Osteoblast (primary cell): ENCODE data around the gene TMEM139. TPM values are rescaled to one million over a fixed set of nuclear protein-coding genes. Genes with fewer than 3 reads are reported as not detected.

ENCODE experiments used
- DNase-seq: peaks from one replicate; pipeline ENCODE4 v3.0.0; 2011; ENCODE audit warnings: low spot score, mixed read lengths; ENCODE audit not compliant: insufficient read length; ENCODE audit errors: missing footprints
- H2AFZ ChIP-seq: 2 replicates; pipeline ENCODE4 v1.6.0; 2011; ENCODE audit warnings: mild to moderate bottlenecking, low read length
- H3K27ac ChIP-seq: 2 replicates; pipeline ENCODE4 v1.5.1; 2011; ENCODE audit warnings: mild to moderate bottlenecking, low read depth, low read length, moderate library complexity
- H3K27me3 ChIP-seq: 2 replicates; pipeline ENCODE4 v1.6.0; 2012; ENCODE audit warnings: mild to moderate bottlenecking, control low read depth, inconsistent platforms, low read length, moderate library complexity; ENCODE audit not compliant: insufficient read depth
- H3K36me3 ChIP-seq: 2 replicates; pipeline ENCODE4 v1.5.1; 2011; ENCODE audit warnings: mild to moderate bottlenecking, low read length, control low read depth, moderate library complexity; ENCODE audit not compliant: insufficient read depth
- H3K4me1 ChIP-seq: 2 replicates; pipeline ENCODE4 v1.5.1; 2011; ENCODE audit warnings: mild to moderate bottlenecking, low read length, control low read depth, moderate library complexity; ENCODE audit not compliant: insufficient read depth
- H3K4me2 ChIP-seq: 2 replicates; pipeline ENCODE4 v1.6.0; 2011; ENCODE audit warnings: mild to moderate bottlenecking, low read length; ENCODE audit not compliant: insufficient read depth
- H3K4me3 ChIP-seq: fragments of 200-600 bp; sonication (generic); 3 replicates; pipeline ENCODE4 v1.5.1; 2012; ENCODE audit warnings: mild to moderate bottlenecking, low read length, inconsistent platforms; ENCODE audit not compliant: insufficient read depth
- H3K79me2 ChIP-seq: 2 replicates; pipeline ENCODE4 v1.6.0; 2012; ENCODE audit warnings: mild to moderate bottlenecking, low read length, control low read depth, inconsistent platforms; ENCODE audit not compliant: insufficient read depth
- H3K9me3 ChIP-seq: 2 replicates; pipeline ENCODE4 v1.5.1; 2011; ENCODE audit warnings: low read depth, low read length, control low read depth
- H4K20me1 ChIP-seq: 2 replicates; pipeline ENCODE4 v1.6.0; 2012; ENCODE audit warnings: mild to moderate bottlenecking, low read length, control low read depth; ENCODE audit not compliant: insufficient read depth
- total RNA-seq: library from RNA; depleted of rRNA; stranded (reverse); fragments of >200 nt; gene quantifications from 2 replicates; pipeline ENCODE4 v1.2.3, GENCODE V29; 2012
- TF ChIP-seq, protein P1 (sequence below): IDR thresholded peaks from 2 replicates; pipeline ENCODE4 v1.5.1; 2011; ENCODE audit warnings: mild to moderate bottlenecking, low read depth, low read length, moderate library complexity; ENCODE audit errors: extremely low read depth

The TMEM139 gene
- total RNA-seq, 1 donor: not detected

DNA sequence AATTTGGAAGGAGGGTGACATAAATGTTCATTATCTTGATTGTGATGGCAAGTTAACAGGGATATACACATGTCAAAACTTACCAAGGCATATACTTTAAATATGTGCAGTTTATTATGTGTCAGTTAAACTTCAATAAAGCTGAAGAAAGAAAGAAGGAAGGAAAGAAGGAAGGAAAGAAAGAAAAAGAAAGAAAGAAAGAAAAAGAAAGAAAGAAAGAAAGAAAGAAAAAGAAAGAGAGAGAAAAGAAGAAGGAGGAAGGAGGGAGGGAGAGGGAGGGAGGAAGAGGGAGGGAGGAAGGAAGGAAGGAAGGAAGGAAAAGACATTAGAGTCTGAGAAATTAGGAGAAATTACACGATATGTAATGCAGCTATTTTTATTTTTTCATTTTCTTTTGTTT is 37.4 kb upstream of the TMEM139 start:
- H3K79me2 ChIP-seq: no peaks in the 10 kb centered on the region
- H3K9me3 ChIP-seq: no peaks in the 10 kb centered on the region
- DNase-seq: no peak
- H3K4me2 ChIP-seq: no peak overlapping the region
- no peaks in the 10 kb centered on the region for H3K36me3 ChIP-seq
- no peak overlapping the region for H3K4me3 ChIP-seq
- H3K27me3 ChIP-seq: peaks cover 5% of the 10 kb centered on the region
- H3K4me1 ChIP-seq: peaks cover 5% of the 10 kb centered on the region
- no peak overlapping the region for H2AFZ ChIP-seq
- TF ChIP-seq, protein P1, sequence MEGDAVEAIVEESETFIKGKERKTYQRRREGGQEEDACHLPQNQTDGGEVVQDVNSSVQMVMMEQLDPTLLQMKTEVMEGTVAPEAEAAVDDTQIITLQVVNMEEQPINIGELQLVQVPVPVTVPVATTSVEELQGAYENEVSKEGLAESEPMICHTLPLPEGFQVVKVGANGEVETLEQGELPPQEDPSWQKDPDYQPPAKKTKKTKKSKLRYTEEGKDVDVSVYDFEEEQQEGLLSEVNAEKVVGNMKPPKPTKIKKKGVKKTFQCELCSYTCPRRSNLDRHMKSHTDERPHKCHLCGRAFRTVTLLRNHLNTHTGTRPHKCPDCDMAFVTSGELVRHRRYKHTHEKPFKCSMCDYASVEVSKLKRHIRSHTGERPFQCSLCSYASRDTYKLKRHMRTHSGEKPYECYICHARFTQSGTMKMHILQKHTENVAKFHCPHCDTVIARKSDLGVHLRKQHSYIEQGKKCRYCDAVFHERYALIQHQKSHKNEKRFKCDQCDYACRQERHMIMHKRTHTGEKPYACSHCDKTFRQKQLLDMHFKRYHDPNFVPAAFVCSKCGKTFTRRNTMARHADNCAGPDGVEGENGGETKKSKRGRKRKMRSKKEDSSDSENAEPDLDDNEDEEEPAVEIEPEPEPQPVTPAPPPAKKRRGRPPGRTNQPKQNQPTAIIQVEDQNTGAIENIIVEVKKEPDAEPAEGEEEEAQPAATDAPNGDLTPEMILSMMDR: no peak
- H3K27ac ChIP-seq: no peak overlapping the region
- no peaks in the 10 kb centered on the region for H4K20me1 ChIP-seq

DNA sequence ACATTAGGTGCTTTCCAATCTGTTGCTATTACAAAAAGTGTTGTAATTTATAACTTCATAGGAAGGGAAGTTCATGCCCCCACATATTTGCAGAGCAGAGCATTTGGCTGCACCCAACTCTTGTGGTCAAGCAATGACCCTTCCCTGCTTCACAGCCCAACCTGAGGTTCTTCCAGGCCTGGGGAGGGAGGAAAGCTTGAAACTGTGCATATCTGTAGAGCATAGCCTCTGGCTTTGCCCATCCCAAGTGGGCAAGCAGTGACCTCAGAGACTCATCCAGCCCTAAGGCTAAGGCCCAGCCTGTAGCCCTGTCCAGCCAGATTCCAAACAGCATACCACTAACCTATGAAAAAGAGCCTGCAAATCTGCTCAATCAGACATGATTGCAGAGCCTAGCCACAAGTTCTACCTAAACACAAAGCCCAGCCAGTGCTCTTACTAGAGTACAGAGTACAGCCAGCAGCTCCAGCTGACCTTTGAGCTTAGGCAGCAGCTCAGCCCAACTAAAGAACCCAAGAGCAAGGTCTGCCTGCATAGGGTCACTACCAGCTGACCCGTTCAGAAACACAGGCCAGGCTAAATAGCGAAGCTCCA is 35.9 kb upstream of the TMEM139 start:
- Histone ChIP-seq H3K4me1 (peaks cover 5% of the 10 kb centered on the region), H3K27ac (no peak overlapping the region), H3K4me2 (no peak overlapping the region), H2AFZ (no peak overlapping the region), H3K79me2 (no peaks in the 10 kb centered on the region), H3K9me3 (no peaks in the 10 kb centered on the region), H3K27me3 (peaks cover 5% of the 10 kb centered on the region), H3K4me3 (no peak overlapping the region), H4K20me1 (no peaks in the 10 kb centered on the region), H3K36me3 (no peaks in the 10 kb centered on the region)
- TF ChIP-seq, protein P1: no peak
- no peak for DNase-seq

DNA sequence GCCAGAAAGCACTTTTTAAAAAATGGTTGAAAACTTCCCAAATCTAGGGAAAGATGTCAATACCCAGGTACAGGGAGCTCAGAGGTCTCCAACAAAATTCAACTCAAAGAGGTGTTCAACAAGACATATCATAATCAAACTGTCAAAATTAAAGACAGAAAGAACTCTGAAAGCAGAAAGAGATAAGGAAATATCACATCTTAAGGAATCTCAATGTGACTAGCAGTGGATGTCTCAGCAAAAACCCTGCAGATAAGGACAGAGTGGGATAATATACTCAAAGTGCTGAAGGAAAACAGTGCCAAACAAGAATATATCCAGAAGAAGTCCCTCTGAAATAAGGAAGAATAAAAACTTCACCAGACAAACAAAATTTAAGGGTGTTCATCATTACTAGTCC is 34.6 kb upstream of the TMEM139 start:
- H3K9me3 ChIP-seq: no peaks in the 10 kb centered on the region
- H3K27me3 ChIP-seq: peaks cover 5% of the 10 kb centered on the region
- H2AFZ ChIP-seq: no peak overlapping the region
- H3K36me3 ChIP-seq: no peaks in the 10 kb centered on the region
- H4K20me1 ChIP-seq: no peaks in the 10 kb centered on the region
- H3K4me1 ChIP-seq: peaks cover 2% of the 10 kb centered on the region
- no peak overlapping the region for H3K4me2 ChIP-seq
- DNase-seq: no peak
- TF ChIP-seq, protein P1: no peak
- H3K79me2 ChIP-seq: no peaks in the 10 kb centered on the region
- no peak overlapping the region for H3K4me3 ChIP-seq
- no peak overlapping the region for H3K27ac ChIP-seq

- no peak overlapping the region for H3K27ac ChIP-seq
- H3K4me3 ChIP-seq: no peak overlapping the region
- no peaks in the 10 kb centered on the region for H3K36me3 ChIP-seq
- no peaks in the 10 kb centered on the region for H3K9me3 ChIP-seq
- no peaks in the 10 kb centered on the region for H3K4me1 ChIP-seq
- peaks cover 5% of the 10 kb centered on the region for H3K27me3 ChIP-seq
- no peak overlapping the region for H2AFZ ChIP-seq
- H3K79me2 ChIP-seq: no peaks in the 10 kb centered on the region
- TF ChIP-seq, protein P1: no peak
- H3K4me2 ChIP-seq: no peak overlapping the region
- no peaks in the 10 kb centered on the region for H4K20me1 ChIP-seq
- no peak for DNase-seq
These were observed 33.9 kb upstream of the TMEM139 start for GRCh38 chr7:143250822-143251221.
